ENCODE measurements around the gene FHIT. TPM values are rescaled to one million over a fixed set of nuclear protein-coding genes. Genes with fewer than 3 reads are reported as not detected.

Gene FHIT
- total and polyA plus RNA-seq, 11 donors, result 4.2 to 26.8 (median 16.5) TPM

DNA sequence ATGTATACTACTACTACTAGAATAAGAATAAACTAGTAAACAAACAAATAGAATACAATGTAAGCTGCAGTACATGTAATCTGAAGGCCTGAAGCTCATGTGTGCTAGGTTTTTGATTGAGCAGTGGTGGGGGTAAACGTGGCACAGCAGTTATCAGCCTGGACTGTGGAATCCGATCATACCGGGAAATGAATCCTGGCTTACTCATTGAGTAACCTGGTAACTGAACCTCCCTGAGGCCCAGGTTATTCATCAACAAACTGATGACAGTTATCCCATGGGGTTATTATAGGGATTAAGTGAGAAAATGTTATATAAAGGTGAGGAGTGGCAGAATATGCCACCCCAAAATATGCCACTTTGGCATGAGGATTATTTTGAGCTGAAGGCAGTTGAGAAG lies 339.1 kb downstream of the FHIT start:
- WGBS, 4 donors, result 90 to 94% (median 92%) methylated on average over 3 of the region's 3 CpGs
- H3K27ac ChIP-seq, result no peak overlapping the region
- intact Hi-C loops (cut with DNase I), result no loop called here
- H3K27me3 ChIP-seq, result no peaks in the 10 kb centered on the region
- no peak for DNase-seq
- peaks cover 0 to 7% (median 0%) of the 10 kb centered on the region in 12 donors for H3K4me1 ChIP-seq
- no peak overlapping the region for H3K4me3 ChIP-seq
- H3K9me3 ChIP-seq, result peaks cover 0 to 8% (median 0%) of the 10 kb centered on the region in 12 donors
- TF ChIP-seq, protein P1, sequence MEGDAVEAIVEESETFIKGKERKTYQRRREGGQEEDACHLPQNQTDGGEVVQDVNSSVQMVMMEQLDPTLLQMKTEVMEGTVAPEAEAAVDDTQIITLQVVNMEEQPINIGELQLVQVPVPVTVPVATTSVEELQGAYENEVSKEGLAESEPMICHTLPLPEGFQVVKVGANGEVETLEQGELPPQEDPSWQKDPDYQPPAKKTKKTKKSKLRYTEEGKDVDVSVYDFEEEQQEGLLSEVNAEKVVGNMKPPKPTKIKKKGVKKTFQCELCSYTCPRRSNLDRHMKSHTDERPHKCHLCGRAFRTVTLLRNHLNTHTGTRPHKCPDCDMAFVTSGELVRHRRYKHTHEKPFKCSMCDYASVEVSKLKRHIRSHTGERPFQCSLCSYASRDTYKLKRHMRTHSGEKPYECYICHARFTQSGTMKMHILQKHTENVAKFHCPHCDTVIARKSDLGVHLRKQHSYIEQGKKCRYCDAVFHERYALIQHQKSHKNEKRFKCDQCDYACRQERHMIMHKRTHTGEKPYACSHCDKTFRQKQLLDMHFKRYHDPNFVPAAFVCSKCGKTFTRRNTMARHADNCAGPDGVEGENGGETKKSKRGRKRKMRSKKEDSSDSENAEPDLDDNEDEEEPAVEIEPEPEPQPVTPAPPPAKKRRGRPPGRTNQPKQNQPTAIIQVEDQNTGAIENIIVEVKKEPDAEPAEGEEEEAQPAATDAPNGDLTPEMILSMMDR (IDR thresholded peaks at IDR 0.05), result no peak
- TF ChIP-seq POLR2A (IDR thresholded peaks at IDR 0.05), result no peak
- no peaks in the 10 kb centered on the region for H3K36me3 ChIP-seq
- no peak for ATAC-seq

DNA sequence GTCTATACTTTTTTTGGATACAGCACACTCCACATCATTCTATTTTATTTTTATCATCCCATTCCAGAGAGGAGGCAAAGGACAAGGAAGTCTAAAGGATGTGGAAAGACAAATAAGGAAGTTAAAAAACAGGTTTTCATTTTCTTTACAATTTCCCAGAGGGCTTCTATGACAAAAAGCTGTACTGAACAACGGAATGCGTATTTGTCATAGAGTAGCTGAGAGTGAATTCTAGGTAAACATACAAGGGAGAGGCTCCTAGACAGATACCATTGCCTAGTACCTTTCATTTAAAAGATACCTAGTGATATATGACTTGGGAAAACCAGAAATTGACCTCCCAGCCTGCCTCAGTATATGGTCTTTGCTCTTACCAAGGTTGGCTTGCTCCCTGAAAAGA lies 341.7 kb downstream of the FHIT start:
- Histone ChIP-seq H3K4me3 (no peak overlapping the region), H3K9me3 (peaks cover 0 to 8% (median 0%) of the 10 kb centered on the region in 12 donors), H3K27ac (no peak overlapping the region), H3K36me3 (no peaks in the 10 kb centered on the region), H3K27me3 (no peaks in the 10 kb centered on the region), H3K4me1 (no peaks in the 10 kb centered on the region)
- no peak for DNase-seq
- TF ChIP-seq, protein P1 (IDR thresholded peaks at IDR 0.05), result no peak
- no peak for TF ChIP-seq POLR2A (IDR thresholded peaks at IDR 0.05)
- no peak for ATAC-seq
- WGBS, 4 donors, result 48 to 73% (median 59%) methylated on average over 2 of the region's 2 CpGs
- intact Hi-C loops (cut with DNase I), result no loop called here

DNA sequence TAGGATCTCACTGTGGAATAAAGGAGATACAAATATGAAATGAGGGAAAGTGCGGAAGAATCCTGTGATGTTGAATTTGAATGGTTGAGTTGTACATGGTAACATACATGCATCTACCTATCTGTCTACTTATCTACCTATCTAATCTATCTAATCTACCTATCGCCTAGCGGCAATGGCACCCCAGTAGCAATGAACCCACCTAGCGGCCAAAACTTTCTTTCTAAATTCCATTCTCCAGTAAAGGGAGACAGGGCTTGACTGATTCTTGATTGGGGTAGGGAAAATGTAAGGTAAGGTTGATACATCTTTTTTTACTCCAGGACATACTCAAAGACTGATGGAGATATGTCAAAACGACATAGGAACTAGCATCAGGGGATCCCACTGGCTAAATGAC lies 345.0 kb downstream of the FHIT start:
- WGBS, 4 donors, result 84 to 90% (median 86%) methylated on average over 5 of the region's 5 CpGs
- H3K4me3 ChIP-seq, result no peak overlapping the region
- no peak for ATAC-seq

DNA sequence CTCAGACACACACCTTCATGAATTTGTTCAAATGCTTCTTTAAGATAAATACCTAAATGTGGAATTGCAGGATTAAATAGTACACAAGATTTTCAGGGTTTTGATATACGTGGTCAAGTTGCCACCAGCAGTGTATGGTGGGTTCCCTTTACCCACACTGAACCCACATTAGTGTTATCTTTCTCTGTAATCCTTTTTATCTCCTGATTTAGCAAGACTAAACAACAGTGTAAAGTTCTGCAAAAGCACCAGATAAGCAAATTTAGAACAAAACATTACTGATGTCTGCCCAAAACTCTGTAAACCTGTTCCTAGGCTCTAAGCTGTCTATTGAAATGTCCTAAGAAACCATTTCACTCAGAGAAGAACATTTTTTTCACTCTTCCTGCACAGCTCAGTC lies 352.9 kb downstream of the FHIT start:
- WGBS, 4 donors, result 74 to 80% (median 77%) methylated on average over 1 of the region's 1 CpG
- intact Hi-C loops (cut with DNase I), result no loop called here
- ATAC-seq, result no peak

More for the DNA sequence above, 345.0 kb downstream of the FHIT start:
- intact Hi-C loops (cut with DNase I), result no loop called here
- Histone ChIP-seq H3K9me3 (no peaks in the 10 kb centered on the region), H3K4me1 (no peaks in the 10 kb centered on the region), H3K27me3 (no peaks in the 10 kb centered on the region), H3K27ac (no peak overlapping the region), H3K36me3 (no peaks in the 10 kb centered on the region)
- no peak for DNase-seq
- TF ChIP-seq, protein P1 (IDR thresholded peaks at IDR 0.05), result no peak
- TF ChIP-seq POLR2A (IDR thresholded peaks at IDR 0.05), result no peak

More for the DNA sequence above, 352.9 kb downstream of the FHIT start:
- Histone ChIP-seq H3K27ac (no peak overlapping the region), H3K36me3 (no peaks in the 10 kb centered on the region), H3K4me3 (no peak overlapping the region), H3K27me3 (no peaks in the 10 kb centered on the region), H3K9me3 (no peaks in the 10 kb centered on the region), H3K4me1 (no peaks in the 10 kb centered on the region)
- no peak for TF ChIP-seq POLR2A (IDR thresholded peaks at IDR 0.05)
- TF ChIP-seq, protein P1 (IDR thresholded peaks at IDR 0.05), result no peak
- no peak for DNase-seq
